ENCODE data around the gene PCSK1. TPM values are rescaled to one million over a fixed set of nuclear protein-coding genes. Genes with fewer than 3 reads are reported as not detected.
"Not testable (repeated sequence)": the region's sequence is repeated elsewhere in the genome, so short reads cannot be mapped to it uniquely, and the experiment has no call there.

The PCSK1 gene
- total RNA-seq, 1 donor from 2014 or later, result 0.17 TPM

DNA sequence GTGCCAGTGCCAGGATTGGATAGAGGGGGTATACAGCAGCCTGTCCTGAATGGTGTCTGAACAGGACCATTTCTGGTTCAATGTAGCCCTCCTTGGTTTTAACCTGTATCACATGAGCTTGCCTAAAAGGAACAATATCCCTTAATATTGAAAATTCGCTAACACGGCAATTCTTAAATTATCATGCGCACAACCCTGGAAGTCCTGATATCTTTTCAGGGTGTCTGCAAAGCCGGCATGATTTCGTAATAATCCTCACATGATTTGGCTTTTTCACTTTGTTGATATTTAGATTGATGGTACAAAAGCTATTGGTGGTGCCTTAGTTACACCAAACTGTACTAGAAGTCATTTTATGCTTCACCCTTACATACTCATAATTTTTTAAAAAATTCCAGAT lies 53.2 kb downstream of the PCSK1 start:
- intact Hi-C loops (cut with micrococcal nuclease), result no loop called here
- no peak for DNase-seq
- no peak for ATAC-seq

DNA sequence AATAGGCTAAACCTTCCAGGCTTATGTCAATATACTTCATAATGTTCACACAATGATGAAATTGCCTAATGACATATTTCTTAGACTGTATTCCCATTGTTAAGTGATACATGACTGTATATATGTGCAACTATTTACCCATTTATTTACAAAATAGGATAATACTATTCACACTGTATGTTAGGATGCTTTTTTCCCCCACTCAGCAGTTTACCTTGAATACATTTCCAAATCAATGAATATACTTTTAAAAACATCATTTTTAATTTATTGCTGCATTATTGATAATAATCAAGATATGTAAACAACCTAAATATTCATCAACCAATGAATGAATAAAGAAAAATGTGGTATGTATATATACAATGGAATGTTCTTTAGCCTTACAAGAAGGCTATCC lies 55.5 kb downstream of the PCSK1 start:
- DNase-seq, result no peak
- no peak for ATAC-seq
- intact Hi-C loops (cut with micrococcal nuclease), result no loop called here

DNA sequence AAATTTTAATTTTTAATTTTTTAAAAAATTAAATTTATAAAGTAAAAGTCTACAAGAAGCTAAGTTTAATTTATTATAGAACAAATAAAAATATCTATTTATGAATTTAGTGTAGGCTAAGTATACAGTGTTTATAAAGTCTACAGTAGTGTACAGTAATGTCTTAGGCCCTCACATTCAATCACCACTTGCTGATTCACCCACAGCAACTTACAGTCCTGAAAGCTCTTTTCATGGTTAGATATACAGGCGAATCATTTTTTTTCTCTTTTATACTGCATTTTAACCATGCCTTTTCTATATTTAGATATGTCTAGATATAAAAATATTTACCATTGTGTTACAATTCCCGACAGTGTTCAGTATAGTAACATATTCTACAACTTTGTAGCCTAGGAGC lies 55.9 kb downstream of the PCSK1 start:
- no peak for DNase-seq
- no peak for ATAC-seq
- intact Hi-C loops (cut with micrococcal nuclease), result no loop called here

DNA sequence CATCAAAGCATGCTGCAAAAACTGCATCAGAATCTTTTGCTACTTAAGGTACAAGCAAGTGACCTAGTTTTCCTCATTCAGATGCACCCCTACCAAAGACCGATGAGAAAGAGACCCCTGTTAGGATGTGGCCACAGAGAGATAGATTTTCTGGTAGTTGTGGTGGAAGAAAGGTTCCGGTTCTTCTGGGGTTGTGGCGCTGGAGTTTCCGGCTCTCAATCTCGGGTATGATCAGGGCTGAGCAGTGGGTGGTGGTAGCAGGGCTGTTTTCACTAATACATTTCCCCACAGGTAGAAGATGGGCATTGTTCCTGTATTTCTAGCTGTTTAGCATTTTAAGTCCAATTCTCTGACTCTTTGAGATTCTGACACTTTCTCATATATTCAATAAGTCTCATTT lies 58.4 kb downstream of the PCSK1 start:
- ATAC-seq (no peak), DNase-seq (no peak)
- intact Hi-C loops (cut with micrococcal nuclease), result no loop called here

DNA sequence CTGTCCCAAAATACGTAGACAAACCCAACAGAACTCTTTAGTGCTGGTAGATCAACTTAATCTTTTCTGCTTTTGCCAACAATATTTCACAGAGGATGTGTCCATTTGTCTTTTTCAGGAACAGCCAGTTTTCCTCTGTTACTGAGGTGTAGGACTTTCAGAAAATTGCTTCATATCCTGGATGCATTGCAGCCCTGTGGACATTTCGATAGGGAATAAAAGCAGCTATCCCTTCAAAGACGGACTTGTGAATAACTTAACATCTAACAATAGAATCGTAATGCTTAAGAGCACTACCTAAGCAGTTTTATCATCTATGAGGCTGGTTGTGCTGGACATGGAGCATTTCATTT lies 59.7 kb downstream of the PCSK1 start:
- intact Hi-C loops (cut with micrococcal nuclease), result no loop called here
- ATAC-seq (no peak), DNase-seq (no peak)

GRCh38 chr5:96372726-96373380 lies 60.2 kb downstream of the PCSK1 start:
- no peak for ATAC-seq
- no peak for DNase-seq
- intact Hi-C loops (cut with micrococcal nuclease), result no loop called here

DNA sequence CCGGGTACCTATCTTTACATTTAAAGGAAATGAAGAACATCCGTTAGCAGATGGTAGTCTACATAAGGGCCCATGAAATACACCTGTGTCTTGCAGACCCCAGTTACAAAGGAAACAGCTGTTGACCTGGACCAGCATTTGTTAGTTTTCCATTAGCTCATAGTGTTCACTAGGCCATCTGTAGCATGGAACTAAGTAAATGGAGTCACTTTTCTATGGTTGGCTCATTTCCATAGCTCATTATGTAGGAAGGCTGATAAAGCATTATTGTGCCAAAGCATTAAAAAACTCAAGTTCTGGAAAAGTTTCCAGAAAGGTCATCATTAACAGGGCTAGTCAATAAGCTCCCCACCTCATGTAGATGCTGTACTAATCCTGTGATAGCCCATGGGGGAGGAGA lies 62.1 kb downstream of the PCSK1 start:
- DNase-seq (no peak), ATAC-seq (no peak)
- intact Hi-C loops (cut with micrococcal nuclease), result no loop called here

DNA sequence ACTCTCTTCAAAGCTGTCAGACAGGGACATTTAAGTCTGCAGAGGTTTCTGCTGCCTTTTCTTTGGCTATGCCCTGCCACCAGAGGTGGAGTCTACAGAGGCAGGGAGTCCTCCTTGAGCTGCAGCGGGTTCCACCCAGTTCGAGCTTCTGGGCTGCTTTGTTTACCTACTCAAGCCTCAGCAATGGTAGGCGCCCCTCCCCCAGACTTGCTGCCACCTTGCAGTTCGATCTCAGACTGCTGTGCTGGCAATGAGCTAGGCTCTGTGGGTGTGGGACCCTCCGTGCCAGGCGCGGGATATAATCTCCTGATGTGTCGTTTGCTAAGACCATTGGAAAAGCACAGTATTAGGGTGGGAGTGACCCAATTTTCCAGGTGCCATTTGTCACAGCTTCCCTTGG lies 65.7 kb downstream of the PCSK1 start:
- DNase-seq; ATAC-seq; intact Hi-C loops (cut with micrococcal nuclease): not testable (repeated sequence)

GRCh38 chr5:96354237-96354636 lies 78.8 kb downstream of the PCSK1 start:
- ATAC-seq (no peak), DNase-seq (no peak)
- intact Hi-C loops (cut with micrococcal nuclease), result no loop called here

DNA sequence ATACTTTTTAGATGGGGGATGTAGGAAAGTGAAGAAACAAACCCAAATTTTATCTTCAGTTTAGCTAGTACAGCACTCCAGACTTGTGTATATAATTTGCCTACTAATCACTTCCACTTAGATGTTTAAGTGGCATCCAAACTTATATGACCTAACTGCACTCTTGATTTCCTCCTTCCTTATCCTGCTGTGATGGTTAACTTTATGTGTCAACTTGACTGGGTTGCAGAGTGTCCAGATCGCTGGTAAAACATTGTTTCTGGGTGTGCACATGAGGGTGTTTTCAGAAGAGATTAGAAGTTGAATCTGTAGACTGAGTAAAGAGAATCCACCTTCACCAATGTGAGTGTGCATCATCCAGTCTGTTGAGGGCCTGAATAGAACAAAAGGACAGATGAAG lies 79.8 kb downstream of the PCSK1 start:
- intact Hi-C loops (cut with micrococcal nuclease), result no loop called here
- DNase-seq (no peak), ATAC-seq (no peak)

GRCh38 chr5:96350678-96351077 lies 82.4 kb downstream of the PCSK1 start:
- no peak for ATAC-seq
- intact Hi-C loops (cut with micrococcal nuclease), result no loop called here
- no peak for DNase-seq

DNA sequence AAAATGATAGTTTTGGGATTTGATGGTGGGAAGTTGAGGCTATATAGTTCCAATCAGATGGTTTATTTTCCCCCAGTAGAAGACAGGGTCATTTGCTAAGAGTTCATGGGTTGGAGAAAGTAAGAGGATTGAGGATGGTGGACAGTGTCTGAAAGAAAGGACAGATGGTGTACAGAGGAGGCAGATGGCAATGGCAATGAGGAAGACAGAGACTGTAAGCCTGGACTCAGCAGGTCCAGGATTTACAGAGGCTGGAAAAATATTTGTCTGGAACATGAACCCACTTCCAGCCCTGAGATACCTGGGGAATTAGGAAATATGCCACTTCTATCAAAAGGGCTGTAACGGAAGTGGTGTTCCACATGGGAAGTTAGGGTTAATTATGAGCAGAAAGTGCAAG lies 84.5 kb downstream of the PCSK1 start:
- DNase-seq (no peak), ATAC-seq (no peak)
- intact Hi-C loops (cut with micrococcal nuclease), result loop anchor here (5.0 kb wide), 1 partner anchor 249 kb away; no protein-coding TSS in a partner anchor

- intact Hi-C loops (cut with micrococcal nuclease), result loop anchor here (5.0 kb wide), 1 partner anchor 250 kb away; no protein-coding TSS in a partner anchor
- no peak for DNase-seq
These were observed 85.4 kb downstream of the PCSK1 start for GRCh38 chr5:96347502-96348292.

DNA sequence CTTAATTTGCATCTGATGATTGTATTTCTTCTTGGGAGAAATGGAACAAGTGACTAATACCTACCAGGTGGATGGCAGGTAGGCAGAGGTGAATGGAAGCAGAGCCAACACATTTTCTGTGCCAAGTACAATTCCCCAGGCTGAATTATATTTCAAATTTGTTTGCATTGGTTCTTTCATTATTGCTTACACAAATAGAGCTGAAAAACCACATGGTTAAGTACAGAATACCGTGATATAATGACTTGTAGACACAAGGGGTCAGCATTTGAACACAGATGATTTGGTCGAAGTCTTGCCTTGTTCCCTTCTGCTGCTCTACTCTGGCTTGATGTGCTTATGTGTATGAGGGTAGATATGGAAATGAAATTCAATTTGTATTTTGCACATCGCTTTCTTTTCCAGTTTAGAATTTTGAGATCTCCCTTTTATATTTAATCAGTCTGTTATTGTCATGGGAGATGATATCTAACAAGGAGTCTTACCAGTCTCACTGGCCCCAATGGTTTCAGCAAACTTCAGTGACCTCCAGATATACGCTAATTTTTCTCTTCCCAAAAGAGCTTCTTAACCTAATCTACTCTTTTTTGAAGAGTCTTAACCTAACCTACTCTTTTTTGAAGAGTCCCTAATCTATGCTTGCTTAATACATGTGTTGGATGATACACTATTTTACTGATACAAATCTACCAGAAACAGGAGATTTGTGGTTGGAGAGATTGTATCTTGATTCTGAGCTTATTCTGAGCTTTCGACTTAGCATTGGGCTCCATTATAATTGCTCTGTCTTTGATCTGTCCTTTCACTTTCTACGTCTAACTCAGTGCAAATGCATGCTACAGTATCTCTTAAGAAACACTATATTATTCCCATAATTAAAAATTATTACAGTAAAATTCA lies 88.1 kb downstream of the PCSK1 start:
- intact Hi-C loops (cut with micrococcal nuclease), result loop anchor here (5.0 kb wide), 1 partner anchor 252 kb away; no protein-coding TSS in a partner anchor
- ATAC-seq (peak; percentile 89), DNase-seq (no peak)

More at GRCh38 chr5:96347502-96348292, 85.4 kb downstream of the PCSK1 start:
- ATAC-seq, result no peak

- intact Hi-C loops (cut with micrococcal nuclease), result no loop called here
These were observed 90.0 kb downstream of the PCSK1 start for GRCh38 chr5:96343094-96343493.

GRCh38 chr5:96342581-96342980 lies 90.5 kb downstream of the PCSK1 start:
- DNase-seq, result no peak
- no peak for ATAC-seq
- intact Hi-C loops (cut with micrococcal nuclease), result no loop called here

More at GRCh38 chr5:96343094-96343493, 90.0 kb downstream of the PCSK1 start:
- ATAC-seq (no peak), DNase-seq (no peak)

Measured in left ventricle myocardium superior (tissue), 1 donor.